ENCODE results near the gene NOP10. TPM values are rescaled to one million over a fixed set of nuclear protein-coding genes. Genes with fewer than 3 reads are reported as not detected.

Gene NOP10
- total RNA-seq, 3 donors from 2014 or later = 295 to 327 (median 327) TPM

Other genes with a start within 250 kb of the NOP10 start
- gene EMC7, start 241.3 kb downstream of the NOP10 start, total RNA-seq = 10 to 100 TPM; 73.4 to 77.6 (median 75.0) TPM
- 1 to 10 TPM; 1.8 to 2.4 (median 2.2) TPM for gene PGBD4, start 241.1 kb downstream of the NOP10 start, total RNA-seq
- 10 to 100 TPM; 30.8 to 35.1 (median 34.0) TPM for gene KATNBL1, start 133.0 kb downstream of the NOP10 start, total RNA-seq
- gene EMC4, start 118.1 kb downstream of the NOP10 start, total RNA-seq = 100 to 1,000 TPM; 144 to 148 (median 146) TPM
- gene SLC12A6, start 5.4 kb downstream of the NOP10 start, total RNA-seq = 10 to 100 TPM; 15.3 to 23.5 (median 22.8) TPM
- gene NUTM1, start 179 bp upstream of the NOP10 start, total RNA-seq = not detected
- gene LPCAT4, start 24.1 kb upstream of the NOP10 start, total RNA-seq = 10 to 100 TPM; 28.7 to 38.8 (median 31.1) TPM
- gene GOLGA8A, start 94.7 kb upstream of the NOP10 start, total RNA-seq = 100 to 1,000 TPM in 1 of 3 donors, 10 to 100 TPM in 2; 74.4 to 111 (median 98.8) TPM
- gene GOLGA8B, start 240.5 kb upstream of the NOP10 start, total RNA-seq = 100 to 1,000 TPM in 2 of 3 donors, 10 to 100 TPM in 1; 65.5 to 159 (median 135) TPM